Smooth muscle cell of the brain vasculature (primary cell): Measurements from ENCODE around the gene VSX1.

ENCODE experiments used
- DNase-seq: peaks from one replicate; pipeline ENCODE4 v3.0.0-alpha.2; 2012; ENCODE audit warnings: low read depth, low spot score

Gene VSX1

DNA sequence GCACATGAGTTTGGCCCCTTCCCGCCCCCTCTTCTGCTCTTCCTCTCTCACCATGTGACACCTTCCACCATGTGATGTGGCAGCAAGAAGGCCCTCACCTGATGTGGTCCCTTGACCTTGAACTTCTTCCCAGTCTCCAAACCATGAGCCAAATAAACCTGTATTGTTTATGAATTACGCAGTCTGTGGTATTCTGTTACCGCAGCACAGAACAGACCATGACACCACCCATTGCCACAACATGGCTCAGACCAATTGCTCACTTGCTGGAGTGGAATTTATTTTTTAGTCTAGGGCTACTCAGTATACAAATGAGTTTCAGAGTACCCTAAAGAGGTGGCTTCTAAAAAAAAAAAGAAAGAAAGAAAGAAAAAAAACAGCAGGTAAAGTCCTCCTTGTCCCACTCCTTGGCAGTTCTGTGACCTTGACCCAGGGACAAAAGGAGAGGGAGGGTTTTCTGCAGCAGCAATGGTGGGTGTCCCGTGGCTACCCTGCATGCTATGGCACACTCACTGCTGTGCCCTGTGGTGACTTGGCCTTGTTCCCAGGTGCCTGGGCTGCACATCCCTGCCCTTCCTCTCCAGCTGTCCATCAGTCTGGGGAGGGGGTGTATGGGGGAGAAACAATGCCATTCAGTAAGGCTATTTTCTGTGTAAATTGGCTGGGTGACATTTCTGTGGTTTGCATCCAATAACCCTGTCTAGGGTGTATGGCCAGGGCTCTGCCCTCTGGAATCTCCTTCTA, 5.4 kb upstream of the VSX1 start:
- DNase-seq = no peak

DNA sequence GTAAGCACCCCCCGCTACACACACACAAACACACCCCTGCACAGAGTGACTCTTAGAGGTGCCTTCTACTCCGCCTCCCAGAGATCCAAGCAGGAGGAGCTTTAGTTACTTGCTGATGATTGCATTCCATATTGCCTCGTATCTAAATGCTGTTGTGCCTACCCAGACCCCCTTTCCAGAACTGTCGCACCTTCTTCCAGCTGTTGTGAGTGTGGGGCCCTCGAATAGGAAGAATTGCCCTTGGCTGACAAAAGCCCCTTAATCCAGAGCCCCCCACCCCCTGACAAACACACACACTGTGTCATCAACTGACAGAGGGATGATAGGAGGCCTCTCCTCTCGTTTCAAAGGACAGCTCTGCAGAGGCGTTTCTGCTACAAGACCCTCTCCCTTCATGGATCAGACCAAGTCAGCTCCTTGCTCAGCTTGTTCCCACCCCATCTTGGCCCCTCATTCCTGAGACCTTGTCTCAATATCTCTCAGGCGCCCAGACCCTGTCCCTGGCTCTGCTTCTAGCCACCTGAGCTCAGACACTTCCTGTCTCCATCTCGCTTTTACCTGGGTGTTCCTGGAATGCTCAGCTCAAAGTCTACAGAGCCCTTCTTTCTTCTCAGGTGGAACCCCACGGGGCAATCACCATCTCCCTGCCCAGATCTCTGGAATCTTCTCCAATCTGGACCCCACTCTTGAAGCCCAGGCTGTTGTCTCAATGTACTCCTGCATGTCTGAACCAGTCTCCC, 4.0 kb upstream of the VSX1 start:
- no peak for DNase-seq

GRCh38 chr20:25084626-25085187, 2.8 kb upstream of the VSX1 start:
- DNase-seq = no peak

DNA sequence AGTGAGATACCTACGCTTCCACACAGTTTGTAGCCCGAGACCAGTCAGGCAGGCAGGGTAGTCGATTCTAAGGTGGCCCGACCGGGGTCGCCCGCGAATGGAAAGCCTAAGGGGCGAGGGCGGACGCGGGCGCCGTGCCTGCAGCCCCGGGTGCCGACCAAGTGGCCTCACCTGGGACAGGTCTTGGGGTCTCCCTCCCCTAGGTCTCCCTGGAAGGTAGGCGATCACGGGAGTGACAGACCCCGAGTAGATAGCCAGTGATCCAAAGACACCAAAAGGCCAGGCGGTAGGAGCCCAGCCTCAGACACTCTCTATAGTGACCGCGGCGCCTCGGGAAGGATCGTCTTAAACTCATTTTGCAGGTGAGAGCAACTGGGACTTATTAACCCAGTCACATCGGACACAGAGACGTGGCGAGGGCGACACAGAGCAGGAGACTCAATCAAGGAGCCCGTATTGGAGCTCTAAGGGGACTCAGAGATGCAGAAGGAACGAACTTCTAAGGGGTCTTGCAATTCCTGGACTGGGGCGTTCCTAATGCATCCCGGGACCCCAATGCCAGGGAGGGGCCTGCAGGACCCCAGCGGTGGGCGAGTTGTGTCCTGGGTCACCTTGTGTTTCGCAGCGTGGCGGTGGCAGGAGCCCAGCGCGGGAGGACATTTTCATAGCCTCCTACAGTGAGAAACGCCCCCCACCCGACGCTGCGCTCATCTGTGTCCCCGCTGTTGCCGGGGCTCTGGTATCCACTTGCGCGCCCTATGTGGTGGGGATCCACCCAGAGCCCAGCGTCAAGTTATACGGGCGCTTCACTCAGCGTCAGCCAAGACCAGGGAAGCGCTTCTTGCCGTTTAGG, 2.1 kb upstream of the VSX1 start:
- DNase-seq = no peak

DNA sequence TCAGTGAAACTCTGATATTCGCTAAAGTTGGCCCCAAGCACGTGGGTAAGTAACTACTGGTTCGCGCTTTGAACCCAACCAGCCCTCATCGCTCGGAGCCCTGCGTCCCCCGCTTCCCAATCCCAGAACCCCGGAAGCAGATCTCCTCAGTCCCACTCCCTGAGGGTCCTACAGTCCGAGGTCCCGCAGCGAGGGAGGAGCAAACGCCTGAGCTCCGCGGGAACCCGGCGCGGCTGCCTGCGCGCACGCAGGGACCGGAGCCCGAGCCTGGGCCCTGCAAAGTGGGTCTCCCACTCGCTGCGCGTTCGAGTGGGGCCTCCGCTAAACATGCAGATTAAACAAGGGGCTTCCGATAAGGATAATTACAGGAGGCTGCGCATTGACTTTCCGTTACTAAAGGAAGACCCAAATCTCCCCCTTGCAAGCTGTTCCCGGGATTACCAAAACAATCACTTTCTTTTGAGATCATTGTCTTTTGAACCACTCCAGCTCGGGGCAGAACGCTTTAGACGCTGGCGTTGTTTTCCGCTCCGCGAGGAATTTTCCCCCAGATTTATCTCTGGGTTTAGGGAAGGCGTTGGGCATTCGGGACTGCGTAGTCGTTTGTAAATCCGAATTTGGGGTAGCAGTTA, 1.3 kb upstream of the VSX1 start:
- DNase-seq = no peak

DNA sequence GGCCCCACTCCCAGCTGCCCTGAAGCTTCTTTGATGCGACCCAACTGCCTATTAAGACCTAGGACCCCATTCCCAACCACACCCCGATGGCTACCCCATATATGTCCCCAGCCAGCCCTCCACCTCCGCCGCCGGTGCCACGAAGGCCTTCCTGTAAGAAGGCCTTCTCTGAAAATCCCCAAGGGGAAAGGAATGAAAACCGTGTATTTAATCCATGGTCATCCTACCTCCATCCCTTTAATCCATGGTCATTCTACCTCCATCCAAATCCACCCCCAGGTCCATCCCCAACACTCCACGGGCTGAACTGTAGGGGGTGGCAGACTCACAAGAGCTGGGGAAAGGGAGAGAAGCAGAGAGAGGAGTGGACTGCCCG, 545 bp upstream of the VSX1 start:
- DNase-seq = no peak

- DNase-seq = no peak
Observed at GRCh38 chr20:25081065-25081729, 744 bp downstream of the VSX1 start.

GRCh38 chr20:25079171-25079570, 2.8 kb downstream of the VSX1 start:
- no peak for DNase-seq

DNA sequence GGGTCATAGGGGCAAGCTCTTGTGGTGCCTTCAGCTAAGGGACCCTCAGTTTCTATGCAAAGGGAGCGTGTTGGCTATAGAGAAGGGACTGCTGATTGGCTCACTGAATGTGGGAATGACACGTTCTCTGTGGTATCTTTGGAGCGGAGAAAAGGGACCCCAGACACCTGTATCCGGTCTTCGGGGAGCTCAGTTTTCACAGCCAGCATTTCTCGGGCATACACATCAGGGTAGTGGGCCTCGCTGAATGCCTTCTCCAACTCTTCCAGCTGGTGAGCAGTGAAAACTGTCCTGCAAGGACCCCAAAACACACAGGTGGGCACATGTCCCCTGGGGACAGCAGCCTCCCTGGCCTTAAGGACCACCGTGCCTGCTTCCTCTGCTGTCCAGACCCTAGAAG, 3.3 kb downstream of the VSX1 start:
- no peak for DNase-seq

DNA sequence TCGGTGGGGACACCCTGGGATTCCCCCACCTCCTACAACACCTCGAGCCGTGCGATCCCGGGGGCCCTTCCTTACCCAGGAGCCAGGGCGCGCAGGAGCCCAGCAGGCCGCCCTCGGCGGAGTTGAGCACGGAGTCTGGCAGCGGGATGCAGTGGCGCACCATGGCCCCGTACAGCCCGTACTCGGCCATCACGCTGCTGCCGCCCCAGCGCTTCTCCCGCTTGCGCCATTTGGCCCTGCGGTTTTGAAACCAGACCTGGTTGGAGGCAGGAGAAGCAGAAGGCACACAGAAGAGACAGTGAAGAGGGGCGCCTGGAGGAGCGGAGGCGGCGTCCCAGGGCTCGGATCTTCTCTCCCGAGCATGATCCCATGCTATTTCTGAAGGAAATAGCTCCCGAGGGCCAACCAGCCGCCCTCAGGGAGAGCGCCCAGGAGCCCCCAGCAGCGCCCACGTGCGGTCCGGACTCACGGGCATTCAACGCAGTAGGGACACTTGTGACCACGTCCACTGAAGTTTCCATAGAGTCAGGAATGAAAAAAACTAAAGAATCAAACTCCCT, 4.3 kb downstream of the VSX1 start:
- DNase-seq = no peak

DNA sequence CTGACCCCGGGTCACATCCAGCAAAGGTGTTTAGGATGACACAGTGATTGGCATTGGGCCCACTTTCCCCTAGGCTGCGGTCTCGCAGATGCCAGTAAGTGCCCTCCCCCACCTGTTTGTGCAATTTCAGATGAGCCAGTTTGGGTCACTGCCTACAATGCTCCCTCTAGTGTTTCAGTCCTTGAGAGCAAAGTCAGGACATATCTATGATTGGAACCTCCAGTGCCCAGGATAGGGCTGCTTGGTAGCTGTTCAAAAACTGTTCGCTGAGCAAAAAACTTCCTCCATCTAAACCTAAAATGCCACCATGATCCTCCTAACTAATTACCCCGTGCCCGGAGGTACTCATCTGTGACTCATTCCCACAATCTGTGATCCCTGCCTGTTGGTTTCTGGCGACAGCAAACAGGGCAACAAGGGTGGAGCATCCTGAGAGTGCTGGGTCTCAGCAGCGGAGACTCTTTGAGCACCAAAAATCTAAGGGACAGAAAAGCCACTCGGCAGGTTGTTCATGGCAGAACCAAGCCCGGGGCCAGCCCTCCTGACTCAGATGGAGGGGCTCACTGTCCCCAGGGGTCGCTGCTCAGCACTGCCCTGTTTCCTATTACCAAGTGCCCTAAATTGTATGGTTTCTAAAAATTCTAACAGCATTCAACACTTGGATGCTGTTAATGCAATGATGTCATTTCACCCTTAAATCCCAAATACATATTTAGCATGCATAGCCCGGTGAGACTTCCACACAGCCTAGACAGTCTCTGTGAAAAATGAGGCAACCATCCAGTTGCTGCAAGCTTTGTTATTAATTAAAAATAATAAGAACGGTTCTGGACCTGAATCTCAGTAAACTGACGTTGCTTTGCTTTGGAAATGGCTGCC, 5.0 kb downstream of the VSX1 start:
- DNase-seq = no peak

DNA sequence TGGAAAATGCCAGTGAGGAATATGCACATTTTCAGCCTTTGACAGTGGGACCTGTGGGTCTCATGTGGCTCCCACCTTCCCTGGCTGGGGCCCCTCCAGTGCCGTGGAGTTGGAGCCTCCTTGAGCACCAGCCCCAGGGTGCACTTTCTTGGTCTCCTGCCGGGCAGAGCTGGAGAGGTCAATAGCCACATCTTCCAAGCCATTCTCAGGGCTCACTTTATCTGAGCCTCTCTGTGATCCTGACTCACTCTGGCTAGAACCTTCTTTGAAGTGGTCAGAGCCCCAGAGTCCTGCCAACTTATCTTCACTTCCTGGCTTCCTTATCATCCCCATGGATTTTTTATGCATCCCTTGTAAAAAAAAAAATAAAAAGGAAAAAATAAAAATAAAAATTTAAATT, 5.7 kb downstream of the VSX1 start:
- DNase-seq = no peak

DNA sequence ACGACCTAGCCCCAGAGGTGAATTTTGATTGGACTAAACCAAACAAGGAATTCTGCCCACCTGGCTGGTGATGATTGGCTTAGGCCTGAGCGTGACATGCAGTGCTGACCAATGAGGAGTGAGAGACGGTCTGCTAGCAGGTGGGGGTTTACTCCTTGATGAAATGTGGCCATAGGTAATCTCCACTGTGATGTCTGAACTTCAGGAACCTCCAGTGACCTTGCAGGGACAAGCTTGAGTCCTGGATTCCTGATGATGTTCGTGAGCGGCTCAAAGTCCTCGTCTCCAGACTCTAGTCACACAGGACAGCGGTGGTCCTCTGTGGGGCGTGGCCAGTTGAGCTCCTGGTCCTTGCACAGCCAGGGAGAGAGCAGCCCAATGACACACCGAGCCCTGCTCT, 8.4 kb downstream of the VSX1 start:
- no peak for DNase-seq

GRCh38 chr20:25072226-25072811, 9.6 kb downstream of the VSX1 start:
- no peak for DNase-seq

DNA sequence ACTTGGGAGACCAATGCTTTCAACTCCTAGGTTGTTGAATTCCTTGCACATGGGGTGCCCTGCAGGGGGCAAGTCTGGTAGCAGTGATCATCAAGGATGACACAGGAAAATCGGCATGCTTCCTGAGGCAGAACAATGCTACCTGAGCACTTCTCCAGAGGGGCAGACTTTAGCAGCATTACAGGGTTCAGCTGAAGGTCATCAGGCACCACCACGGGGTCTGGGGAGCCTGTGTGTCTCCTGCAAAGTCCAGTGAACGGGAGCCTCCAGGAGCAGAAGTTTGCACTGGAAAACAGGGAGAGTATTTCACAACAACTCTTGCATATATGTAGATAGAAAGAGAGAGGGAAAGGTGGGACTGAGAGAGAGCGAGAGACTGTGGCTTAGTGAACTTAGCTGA, 10.2 kb downstream of the VSX1 start:
- no peak for DNase-seq

- DNase-seq = no peak
Observed at GRCh38 chr20:25070821-25071473, 11.0 kb downstream of the VSX1 start.

GRCh38 chr20:25067102-25067987, 14.6 kb downstream of the VSX1 start:
- DNase-seq = no peak

DNA sequence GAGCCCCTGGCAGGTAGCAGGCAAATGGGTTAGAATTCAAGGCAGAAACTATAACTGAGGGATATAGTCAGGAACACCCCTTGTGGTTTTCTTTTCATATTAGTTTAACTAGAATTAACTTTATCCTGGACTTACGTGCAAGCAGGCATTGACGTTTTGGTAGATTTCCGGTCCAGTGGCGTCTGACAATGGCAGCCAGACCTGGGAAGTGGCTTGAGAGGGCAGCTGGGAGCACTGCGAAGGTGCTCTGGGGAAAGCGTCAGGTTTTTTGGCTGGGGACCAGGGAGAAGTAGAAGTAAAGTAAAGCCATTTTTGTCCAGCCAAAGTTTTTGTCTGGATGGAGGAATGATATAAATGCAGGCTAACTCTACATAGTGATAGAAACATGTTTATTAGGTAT, 15.6 kb downstream of the VSX1 start:
- DNase-seq = no peak
